ENCODE results near the gene PRPSAP1.

GRCh38 chr17:76397687-76398522, 44.2 kb upstream of the PRPSAP1 start:
- TF ChIP-seq POLR2A (IDR thresholded peaks at IDR 0.05) (no peak), CTCF (IDR thresholded peaks at IDR 0.05) (peak in 6 of 7 experiments; percentile 53 to 99 (median 98)), EP300 (IDR thresholded peaks at IDR 0.05) (no peak)
